IPS-NIHi7 (cell line): ENCODE data around the gene MYO1B.

Experiments
- DNase-seq: peaks from one replicate; pipeline ENCODE4 v3.0.0; 2012; ENCODE audit warnings: mixed read lengths; ENCODE audit errors: extremely low spot score

MYO1B gene

GRCh38 chr2:191245046-191245868 is at the start of gene MYO1B:
Gene MYO1B (plus strand): TSS chr2:191245404. CDS start chr2:191276896, 31,492 bp downstream.
- peak; percentile 92 for DNase-seq

GRCh38 chr2:191197096-191197495 is 48.1 kb upstream of the MYO1B start:
- DNase-seq: no peak

GRCh38 chr2:191198271-191198670 is 46.9 kb upstream of the MYO1B start:
- DNase-seq: no peak

- DNase-seq: no peak
Observed at GRCh38 chr2:191199929-191200512, 45.2 kb upstream of the MYO1B start.

GRCh38 chr2:191200910-191201309 is 44.3 kb upstream of the MYO1B start:
- DNase-seq: no peak

GRCh38 chr2:191202209-191202721 is 42.9 kb upstream of the MYO1B start:
- no peak for DNase-seq

- no peak for DNase-seq
Observed at GRCh38 chr2:191202881-191203397, 42.3 kb upstream of the MYO1B start.

GRCh38 chr2:191204433-191204832 is 40.8 kb upstream of the MYO1B start:
- no peak for DNase-seq

GRCh38 chr2:191206613-191207471 is 38.4 kb upstream of the MYO1B start:
- DNase-seq: no peak

GRCh38 chr2:191209340-191209739 is 35.9 kb upstream of the MYO1B start:
- no peak for DNase-seq

GRCh38 chr2:191212119-191212518 is 33.1 kb upstream of the MYO1B start:
- no peak for DNase-seq

- DNase-seq: no peak
Observed at GRCh38 chr2:191213333-191213732, 31.9 kb upstream of the MYO1B start.

- no peak for DNase-seq
Observed at GRCh38 chr2:191215230-191215629, 30.0 kb upstream of the MYO1B start.

- DNase-seq: no peak
Observed at GRCh38 chr2:191215666-191216065, 29.5 kb upstream of the MYO1B start.

- peak; percentile 47 for DNase-seq
Observed at GRCh38 chr2:191217580-191217979, 27.6 kb upstream of the MYO1B start.

GRCh38 chr2:191218292-191218898 is 26.8 kb upstream of the MYO1B start:
- DNase-seq: peak; percentile 73

GRCh38 chr2:191220671-191221070 is 24.5 kb upstream of the MYO1B start:
- DNase-seq: no peak

- DNase-seq: no peak
Observed at GRCh38 chr2:191221666-191222065, 23.5 kb upstream of the MYO1B start.

- DNase-seq: no peak
Observed at GRCh38 chr2:191222507-191222906, 22.7 kb upstream of the MYO1B start.

- no peak for DNase-seq
Observed at GRCh38 chr2:191222952-191223351, 22.3 kb upstream of the MYO1B start.

GRCh38 chr2:191225126-191225525 is 20.1 kb upstream of the MYO1B start:
- no peak for DNase-seq
